LNCAP (cell line): ENCODE results near the gene ERFL.

Experiments used
- TF ChIP-seq, protein P1 (sequence below): fragments of 450-650 bp; IDR thresholded peaks from 2 replicates; pipeline ENCODE4 v1.5.1; 2017; ENCODE audit warnings: mild to moderate bottlenecking

ERFL gene

DNA sequence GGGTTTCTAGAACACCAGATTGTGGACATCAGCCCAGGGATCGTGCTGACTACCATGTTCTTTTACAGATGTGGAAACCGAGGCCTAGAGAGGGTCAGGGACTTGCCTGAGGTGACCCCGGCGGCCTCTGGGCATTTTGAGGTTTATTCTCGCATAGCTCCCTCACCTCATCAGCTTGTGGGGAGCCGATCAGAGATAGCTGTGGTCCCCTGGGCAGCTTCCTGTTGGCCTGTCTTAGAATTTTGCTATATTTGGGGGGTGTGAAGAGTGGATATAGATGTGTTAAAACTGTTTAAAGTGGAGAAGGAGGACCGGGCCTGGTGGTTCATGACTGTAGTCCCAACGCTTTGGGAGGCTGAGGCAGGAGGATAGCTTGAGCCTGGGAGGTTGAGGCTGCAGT is 38.4 kb downstream of the ERFL start:
- TF ChIP-seq, protein P1, sequence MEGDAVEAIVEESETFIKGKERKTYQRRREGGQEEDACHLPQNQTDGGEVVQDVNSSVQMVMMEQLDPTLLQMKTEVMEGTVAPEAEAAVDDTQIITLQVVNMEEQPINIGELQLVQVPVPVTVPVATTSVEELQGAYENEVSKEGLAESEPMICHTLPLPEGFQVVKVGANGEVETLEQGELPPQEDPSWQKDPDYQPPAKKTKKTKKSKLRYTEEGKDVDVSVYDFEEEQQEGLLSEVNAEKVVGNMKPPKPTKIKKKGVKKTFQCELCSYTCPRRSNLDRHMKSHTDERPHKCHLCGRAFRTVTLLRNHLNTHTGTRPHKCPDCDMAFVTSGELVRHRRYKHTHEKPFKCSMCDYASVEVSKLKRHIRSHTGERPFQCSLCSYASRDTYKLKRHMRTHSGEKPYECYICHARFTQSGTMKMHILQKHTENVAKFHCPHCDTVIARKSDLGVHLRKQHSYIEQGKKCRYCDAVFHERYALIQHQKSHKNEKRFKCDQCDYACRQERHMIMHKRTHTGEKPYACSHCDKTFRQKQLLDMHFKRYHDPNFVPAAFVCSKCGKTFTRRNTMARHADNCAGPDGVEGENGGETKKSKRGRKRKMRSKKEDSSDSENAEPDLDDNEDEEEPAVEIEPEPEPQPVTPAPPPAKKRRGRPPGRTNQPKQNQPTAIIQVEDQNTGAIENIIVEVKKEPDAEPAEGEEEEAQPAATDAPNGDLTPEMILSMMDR: no peak

DNA sequence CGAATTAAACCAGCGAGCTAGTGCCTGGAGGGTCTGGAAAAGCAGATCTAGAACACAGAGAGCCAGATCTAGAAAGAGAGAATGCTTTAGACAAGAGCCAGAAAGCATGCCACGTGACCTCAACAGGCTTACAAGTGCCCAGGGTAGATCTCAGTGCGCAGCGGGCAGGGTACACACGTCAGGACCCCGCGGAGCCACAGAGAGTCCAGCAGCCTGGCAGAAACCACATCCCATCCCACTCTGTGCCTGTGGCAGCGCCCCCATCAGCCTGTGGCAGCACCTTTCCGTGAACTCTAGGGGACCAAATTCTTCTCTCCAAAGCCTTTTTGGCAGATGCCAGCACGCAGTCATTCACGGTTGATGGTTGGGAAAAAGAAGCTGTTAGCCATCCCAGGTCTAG is 39.3 kb downstream of the ERFL start:
- TF ChIP-seq, protein P1: no peak

DNA sequence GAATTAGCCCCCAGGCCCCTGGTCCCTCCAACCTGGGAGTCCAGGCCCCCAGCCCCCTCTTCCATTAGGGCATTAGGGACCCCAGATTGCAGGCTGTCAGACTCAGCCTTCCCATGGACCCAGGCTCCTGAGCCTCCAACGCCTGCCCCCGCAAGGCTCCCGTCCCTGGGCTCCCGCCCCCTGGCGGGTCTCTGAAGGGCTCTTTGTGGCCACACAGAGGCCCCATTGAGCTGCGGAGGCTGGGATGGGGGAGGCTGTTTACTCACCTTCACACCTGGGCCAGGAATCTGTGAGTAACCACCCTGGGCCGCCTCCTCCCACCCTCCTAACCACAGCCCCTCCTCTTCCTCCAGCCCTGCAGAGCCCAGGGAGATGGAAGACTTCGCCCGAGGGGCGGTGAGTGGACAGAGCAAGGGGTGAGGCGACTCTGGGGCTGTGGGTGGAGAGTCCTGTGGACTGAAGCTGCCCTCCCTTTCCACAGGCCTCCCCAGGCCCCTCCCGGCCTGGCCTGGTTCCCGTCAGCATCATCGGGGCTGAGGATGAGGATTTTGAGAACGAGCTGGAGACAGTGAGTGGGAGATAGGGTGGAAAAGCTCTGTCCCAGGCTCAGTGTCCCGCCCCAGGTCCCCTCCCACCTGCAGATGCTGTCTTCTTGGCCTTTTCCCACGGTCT is 40.4 kb downstream of the ERFL start:
- TF ChIP-seq, protein P1: no peak

DNA sequence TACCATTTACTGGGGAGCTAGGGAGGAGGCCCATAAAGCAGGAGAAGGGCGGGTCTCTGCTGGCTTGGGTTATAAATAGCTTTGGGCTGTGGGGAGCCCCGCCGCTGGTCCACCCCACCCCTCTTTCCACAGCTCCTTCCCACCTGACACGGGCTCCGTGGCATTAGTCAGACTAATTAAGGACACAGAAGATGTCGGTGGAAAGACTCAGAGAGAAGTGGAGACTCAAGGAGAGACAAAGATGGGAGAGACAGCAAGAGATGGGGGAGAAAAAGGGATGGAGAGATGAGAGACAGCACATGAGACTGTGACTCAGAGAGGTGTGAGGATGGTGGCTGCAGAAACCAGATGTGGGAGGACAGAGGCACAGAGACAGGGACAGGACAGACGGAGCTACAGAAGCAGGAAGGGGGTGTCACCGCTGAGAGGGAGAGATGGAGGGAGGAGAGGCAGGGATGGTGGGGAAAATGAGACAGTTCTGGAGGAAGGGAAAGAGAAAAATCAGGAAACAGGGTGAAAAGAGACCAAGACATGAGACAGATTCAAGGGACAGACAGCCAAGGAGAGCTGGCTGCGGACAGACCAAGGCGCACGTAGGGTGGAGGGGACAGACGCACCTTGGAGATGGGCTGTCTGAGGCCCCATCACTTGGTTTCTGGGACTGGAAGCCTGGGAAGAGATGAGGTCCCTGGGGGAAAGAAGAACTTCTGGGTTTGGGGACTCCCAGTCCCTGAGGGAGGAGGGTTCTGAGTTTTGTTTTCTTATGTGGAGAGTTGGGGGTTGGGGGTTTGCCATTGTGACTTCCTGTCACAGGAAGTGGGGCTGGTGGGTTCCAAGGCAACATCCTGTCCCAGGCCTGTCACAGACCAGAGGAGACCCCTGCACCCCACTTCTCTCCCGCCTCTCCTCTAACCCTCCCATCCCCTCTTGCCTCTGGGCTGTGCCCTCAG is 41.2 kb downstream of the ERFL start:
- TF ChIP-seq, protein P1: no peak

DNA sequence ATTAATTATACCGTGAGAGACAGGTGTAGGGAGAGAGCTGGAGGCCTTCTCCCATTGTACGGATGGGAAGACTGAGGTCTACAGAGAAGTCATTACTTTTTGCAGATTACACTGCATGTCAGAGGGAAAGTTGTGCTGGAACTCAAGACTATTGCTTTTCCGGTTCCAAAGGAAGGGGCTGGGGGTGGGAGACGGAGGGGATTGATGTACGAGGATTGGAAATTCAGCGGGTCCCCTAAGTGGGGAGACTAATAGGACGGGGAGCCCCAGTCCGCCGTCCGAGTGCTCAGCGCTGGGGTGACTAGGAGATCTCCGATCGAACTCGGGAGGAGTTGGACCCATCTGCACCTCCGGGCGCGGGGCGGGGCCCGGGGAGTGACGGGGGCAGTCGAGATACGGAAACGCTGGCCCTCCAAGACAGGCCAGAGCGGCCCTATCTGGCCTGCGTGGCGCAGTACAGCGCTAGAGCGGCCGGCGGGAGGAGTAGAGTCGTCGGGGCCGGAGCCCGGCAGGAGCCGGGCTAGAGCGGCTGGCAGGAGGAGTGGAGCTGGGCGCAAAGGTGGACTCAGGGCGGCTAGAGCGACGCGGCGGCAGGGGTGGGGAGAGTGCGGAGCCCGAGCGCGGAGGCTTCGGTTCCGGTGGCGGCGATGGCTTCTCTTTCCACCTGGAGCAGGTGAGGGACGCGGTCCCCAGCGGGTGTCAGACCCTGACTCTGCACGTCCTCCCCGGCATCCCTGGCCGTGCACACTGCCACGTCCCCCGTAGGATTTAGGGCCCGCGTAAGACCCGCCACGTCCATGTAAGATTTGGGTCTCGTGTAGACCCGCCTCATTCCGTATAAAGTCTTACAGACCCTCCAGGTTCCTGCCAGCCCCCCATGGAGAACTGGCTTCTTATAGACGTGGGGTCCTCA is 44.2 kb downstream of the ERFL start:
- TF ChIP-seq, protein P1: no peak

DNA sequence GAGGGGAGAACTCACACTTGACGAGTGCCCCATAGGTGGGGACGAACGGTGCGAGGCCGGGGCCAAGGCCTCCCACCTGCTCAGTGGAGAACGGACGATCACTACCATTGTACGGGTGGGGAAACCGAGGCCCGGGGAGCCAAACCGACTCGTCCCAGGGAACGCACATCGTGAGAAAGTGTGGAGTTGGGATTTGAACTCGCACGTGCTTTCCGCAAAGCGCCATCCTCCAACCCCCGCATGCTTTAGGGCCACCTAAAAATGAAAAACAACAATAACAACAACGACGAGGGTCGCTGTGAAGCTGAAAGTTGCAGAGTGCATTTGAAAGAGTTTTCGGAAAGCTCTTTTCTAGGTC is 44.8 kb downstream of the ERFL start:
- TF ChIP-seq, protein P1: no peak
